HUES6 (cell line): ENCODE measurements around the gene B4GALT6.

Source experiments
- H3K27ac ChIP-seq: 2 replicates; pipeline ENCODE4 v1.7.0; 2013; ENCODE audit warnings: low read depth, mild to moderate bottlenecking, low read length, inconsistent platforms
- H3K27me3 ChIP-seq: 2 replicates; pipeline ENCODE4 v1.6.1; 2013; ENCODE audit warnings: low read length; ENCODE audit not compliant: control insufficient read depth, insufficient read depth
- H3K36me3 ChIP-seq: 2 replicates; pipeline ENCODE4 v1.6.1; 2013; ENCODE audit warnings: low read length; ENCODE audit not compliant: control insufficient read depth, insufficient read depth
- H3K4me1 ChIP-seq: 2 replicates; pipeline ENCODE4 v1.6.1; 2013; ENCODE audit warnings: low read length; ENCODE audit not compliant: control insufficient read depth, insufficient read depth
- H3K4me3 ChIP-seq: 2 replicates; pipeline ENCODE4 v1.5.1; 2013; ENCODE audit warnings: low read depth, low read length
- H3K9ac ChIP-seq: one replicate; pipeline ENCODE4 v1.6.1; 2013; ENCODE audit warnings: mild to moderate bottlenecking, low read length
- H3K9me3 ChIP-seq: 2 replicates; pipeline ENCODE4 v1.6.1; 2013; ENCODE audit warnings: low read depth, low read length; ENCODE audit not compliant: control insufficient read depth, insufficient read depth

The B4GALT6 gene

DNA sequence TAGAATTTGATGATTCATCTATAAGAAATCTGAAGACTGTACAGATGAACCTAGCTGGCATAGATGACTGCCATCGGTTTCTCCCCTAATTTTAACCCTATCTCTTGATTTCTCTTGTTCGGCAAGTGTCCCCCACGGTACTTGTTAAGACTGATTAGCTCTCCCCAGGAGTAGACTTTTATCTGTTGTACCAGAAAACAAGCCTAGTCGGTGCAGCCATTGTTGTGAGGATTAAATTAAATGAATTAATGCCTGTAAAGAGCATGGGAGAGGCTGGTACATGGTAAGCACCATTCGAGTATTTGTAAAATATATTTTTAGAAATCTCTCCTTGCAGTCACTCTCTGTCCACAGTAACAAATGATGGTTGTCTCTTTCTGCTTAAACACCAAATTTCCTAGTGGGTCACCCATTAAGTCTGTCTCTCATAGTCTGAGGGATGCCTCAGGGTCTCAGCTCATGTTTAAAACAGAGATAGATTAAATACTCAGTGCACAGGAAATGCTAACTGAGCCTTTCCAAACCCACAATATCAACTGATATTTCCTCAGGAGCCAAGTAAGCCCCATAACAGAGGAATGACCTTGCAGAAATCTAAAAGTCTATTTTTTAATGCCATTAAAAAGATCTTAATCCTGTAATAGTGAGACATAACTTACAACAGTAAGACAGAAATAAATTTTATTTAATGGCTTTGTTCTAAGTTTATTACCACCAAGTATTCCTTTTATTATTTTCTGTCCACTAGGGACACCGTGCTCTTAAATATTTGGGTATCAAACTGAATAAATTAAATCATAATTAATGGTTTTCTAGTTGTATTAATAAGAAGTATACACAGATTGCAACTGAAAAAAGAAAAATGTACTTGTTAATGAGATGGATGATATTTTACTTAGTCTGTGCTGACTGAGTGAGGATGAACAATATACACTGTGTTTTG is 2.9 kb upstream of the B4GALT6 start:
- no peak overlapping the region for H3K9ac ChIP-seq
- H3K27ac ChIP-seq, result no peak overlapping the region

DNA sequence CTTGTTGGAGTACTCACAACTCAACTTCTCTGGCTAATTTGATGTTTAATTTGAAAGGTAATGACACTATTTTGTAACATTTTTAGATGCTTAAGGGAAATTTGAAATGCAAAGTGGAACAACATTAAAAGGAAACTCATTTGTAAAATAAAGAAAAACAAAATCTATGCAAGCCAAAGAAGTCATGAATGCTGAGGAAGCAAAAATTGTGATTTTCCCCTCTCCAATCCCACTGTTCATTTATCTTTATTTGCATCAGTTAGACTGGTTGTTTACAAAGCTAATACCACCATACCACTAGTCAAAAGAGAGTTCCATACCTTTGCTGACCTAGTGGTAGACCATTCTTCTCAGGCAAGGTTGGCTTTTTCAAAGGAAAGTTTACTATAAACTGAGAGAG is 2.2 kb upstream of the B4GALT6 start:
- Histone ChIP-seq H3K27me3 (no peaks in the 10 kb centered on the region), H3K4me1 (peaks cover 30% of the 10 kb centered on the region), H3K36me3 (no peaks in the 10 kb centered on the region), H3K9me3 (no peaks in the 10 kb centered on the region), H3K4me3 (peak overlapping the region; percentile 80), H3K27ac (no peak overlapping the region), H3K9ac (no peak overlapping the region)

More for the DNA sequence above, 2.9 kb upstream of the B4GALT6 start:
- no peak overlapping the region for H3K4me3 ChIP-seq
- H3K36me3 ChIP-seq, result no peaks in the 10 kb centered on the region
- no peaks in the 10 kb centered on the region for H3K27me3 ChIP-seq
- H3K4me1 ChIP-seq, result peaks cover 29% of the 10 kb centered on the region
- H3K9me3 ChIP-seq, result no peaks in the 10 kb centered on the region

- Histone ChIP-seq H3K4me1 (peaks cover 42% of the 10 kb centered on the region), H3K9me3 (no peaks in the 10 kb centered on the region), H3K9ac (peak overlapping the region; percentile 79), H3K27ac (peak overlapping the region; percentile 52; the same call in 1 of the 2 replicates), H3K4me3 (peak overlapping the region; percentile 80), H3K36me3 (no peaks in the 10 kb centered on the region), H3K27me3 (no peaks in the 10 kb centered on the region)
Measured at GRCh38 chr18:31685097-31686082, 1.0 kb upstream of the B4GALT6 start.

GRCh38 chr18:31683968-31684278 is 458 bp downstream of the B4GALT6 start:
- peak overlapping the region; percentile 79 for H3K9ac ChIP-seq
- no peaks in the 10 kb centered on the region for H3K27me3 ChIP-seq
- no peaks in the 10 kb centered on the region for H3K36me3 ChIP-seq
- peaks cover 57% of the 10 kb centered on the region for H3K4me1 ChIP-seq
- peak overlapping the region; percentile 40; the same call in 1 of the 2 replicates for H3K27ac ChIP-seq
- peak overlapping the region; percentile 80 for H3K4me3 ChIP-seq
- no peaks in the 10 kb centered on the region for H3K9me3 ChIP-seq

DNA sequence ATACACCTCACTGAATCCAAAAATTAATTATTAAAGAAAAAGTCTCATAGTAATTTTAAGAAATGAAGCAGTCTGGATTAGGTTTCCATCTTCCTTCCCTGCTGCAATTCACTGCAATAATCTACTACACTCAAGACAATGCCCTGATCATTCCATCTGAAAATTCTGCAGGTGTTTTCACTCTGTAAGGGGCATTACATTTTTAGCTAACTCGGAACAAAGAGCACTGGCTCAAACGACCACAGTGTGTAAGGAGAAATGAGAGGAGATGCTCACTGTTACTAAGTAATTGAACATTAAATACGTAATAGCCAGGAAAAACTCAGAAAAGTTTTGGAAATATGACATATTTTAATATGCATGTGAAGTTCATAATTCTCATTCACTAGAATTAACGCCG is 1.3 kb downstream of the B4GALT6 start:
- Histone ChIP-seq H3K4me1 (peaks cover 65% of the 10 kb centered on the region), H3K27ac (no peak overlapping the region), H3K4me3 (peak overlapping the region; percentile 80)

DNA sequence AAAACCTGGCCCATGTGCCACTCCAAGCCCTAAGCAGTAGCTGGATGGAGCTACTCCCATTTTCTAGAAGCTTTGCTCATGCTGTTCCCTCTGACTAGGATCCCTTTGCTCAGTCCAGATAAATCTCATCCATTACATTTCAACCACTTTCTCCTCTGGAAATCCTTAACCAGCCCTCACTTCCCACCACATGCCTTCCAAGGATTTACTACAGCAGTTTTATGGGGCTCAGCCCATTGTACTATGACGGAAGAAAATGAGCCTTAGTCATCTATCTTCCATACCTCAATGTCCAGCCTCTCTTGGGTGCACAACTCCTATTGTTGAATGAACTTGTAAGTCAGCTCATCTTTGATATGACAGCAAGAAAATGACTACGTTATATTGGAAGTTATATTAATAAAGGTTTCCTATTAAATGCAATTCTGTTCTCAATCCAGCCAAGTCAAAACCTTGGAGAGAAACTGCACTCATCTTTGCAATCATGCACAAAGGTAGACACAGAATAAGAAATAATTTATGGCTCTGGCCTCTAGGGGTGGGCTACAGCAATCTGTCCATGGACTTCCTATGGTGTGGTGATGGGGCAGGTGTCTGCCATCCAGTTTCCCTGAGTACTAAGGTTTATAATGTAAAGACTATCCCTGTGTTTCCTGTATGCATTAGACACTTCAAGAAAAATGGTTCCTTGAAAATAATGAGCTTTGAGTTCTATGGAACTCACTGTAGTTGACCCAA is 3.4 kb downstream of the B4GALT6 start:
- Histone ChIP-seq H3K9me3 (no peaks in the 10 kb centered on the region), H3K4me1 (peaks cover 57% of the 10 kb centered on the region), H3K36me3 (no peaks in the 10 kb centered on the region), H3K4me3 (no peak overlapping the region), H3K27me3 (no peaks in the 10 kb centered on the region), H3K9ac (no peak overlapping the region), H3K27ac (no peak overlapping the region)

More for the DNA sequence above, 1.3 kb downstream of the B4GALT6 start:
- Histone ChIP-seq H3K27me3 (no peaks in the 10 kb centered on the region), H3K9ac (peak overlapping the region; percentile 79), H3K9me3 (no peaks in the 10 kb centered on the region), H3K36me3 (no peaks in the 10 kb centered on the region)

GRCh38 chr18:31680433-31680811 is 4.0 kb downstream of the B4GALT6 start:
- Histone ChIP-seq H3K9ac (no peak overlapping the region), H3K9me3 (no peaks in the 10 kb centered on the region), H3K27ac (no peak overlapping the region), H3K4me1 (peaks cover 53% of the 10 kb centered on the region), H3K27me3 (no peaks in the 10 kb centered on the region), H3K36me3 (no peaks in the 10 kb centered on the region), H3K4me3 (no peak overlapping the region)

DNA sequence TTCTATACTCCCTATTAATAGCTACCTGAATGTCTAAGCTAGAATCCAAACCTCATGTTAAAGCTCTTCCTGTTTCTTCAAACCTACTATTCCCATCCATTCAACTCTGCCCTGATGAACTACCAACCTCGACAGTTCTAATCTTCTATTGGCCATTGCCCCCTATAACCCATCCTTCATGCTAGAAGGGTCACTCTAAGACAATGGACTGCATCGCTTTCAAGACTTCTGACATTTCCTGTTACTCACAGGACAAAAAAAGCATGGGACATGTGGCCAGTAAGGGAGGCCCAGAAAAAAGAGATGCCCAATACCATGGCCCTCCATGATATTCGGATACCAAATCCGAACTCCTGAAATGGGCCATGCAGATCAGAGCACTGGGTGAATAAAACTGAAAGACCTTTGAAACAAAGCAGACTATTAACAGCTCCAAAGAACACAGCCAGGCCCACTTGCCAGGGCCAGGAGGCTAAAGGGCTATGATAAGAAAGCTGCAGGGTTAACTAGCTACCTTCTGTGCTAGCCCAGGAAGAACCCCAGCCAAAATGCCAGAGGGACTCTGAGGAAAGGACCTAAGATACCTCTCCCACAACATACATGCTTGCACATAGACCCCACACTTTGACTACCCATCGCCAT is 4.5 kb downstream of the B4GALT6 start:
- Histone ChIP-seq H3K27ac (no peak overlapping the region), H3K4me1 (peaks cover 56% of the 10 kb centered on the region), H3K36me3 (no peaks in the 10 kb centered on the region), H3K4me3 (no peak overlapping the region), H3K9me3 (no peaks in the 10 kb centered on the region), H3K9ac (no peak overlapping the region), H3K27me3 (no peaks in the 10 kb centered on the region)

GRCh38 chr18:31679133-31679742 is 5.1 kb downstream of the B4GALT6 start:
- Histone ChIP-seq H3K4me3 (no peak overlapping the region), H3K4me1 (peaks cover 57% of the 10 kb centered on the region), H3K9me3 (no peaks in the 10 kb centered on the region), H3K9ac (no peak overlapping the region), H3K27ac (no peak overlapping the region), H3K36me3 (no peaks in the 10 kb centered on the region), H3K27me3 (no peaks in the 10 kb centered on the region)

- H3K27me3 ChIP-seq, result no peaks in the 10 kb centered on the region
- no peak overlapping the region for H3K4me3 ChIP-seq
- H3K9ac ChIP-seq, result no peak overlapping the region
- H3K4me1 ChIP-seq, result peaks cover 64% of the 10 kb centered on the region
- H3K36me3 ChIP-seq, result no peaks in the 10 kb centered on the region
- H3K9me3 ChIP-seq, result no peaks in the 10 kb centered on the region
- no peak overlapping the region for H3K27ac ChIP-seq
Measured at GRCh38 chr18:31678425-31678824, 6.0 kb downstream of the B4GALT6 start.
